AG04450 (cell line): Measurements from ENCODE around the gene POLD3. TPM values are rescaled to one million over a fixed set of nuclear protein-coding genes. Genes with fewer than 3 reads are reported as not detected.

Experiments used
- CTCF ChIA-PET: fragments of 300-600, 350-600 bp; formaldehyde crosslinking; extraction: SDS; loops from one replicate; lab custom pipeline; 2022; ENCODE audit warnings: antibody characterized with exemption, inconsistent platforms; lab: Charles Lee
- POLR2A ChIA-PET: fragments of 350-600 bp; formaldehyde crosslinking; extraction: SDS; loops from one replicate; lab custom pipeline; 2021; ENCODE audit warnings: antibody characterized with exemption, inconsistent platforms; lab: Yijun Ruan, JAX
- DNase-seq: peaks from one replicate; pipeline ENCODE4 v3.0.0-alpha.2; 2011; ENCODE audit warnings: low read depth, low spot score
- H3K27ac ChIP-seq: one replicate; pipeline ENCODE4 v1.5.1; 2012; ENCODE audit warnings: low read depth, low read length, control low read depth
- H3K27me3 ChIP-seq: one replicate; pipeline ENCODE4 v1.6.0; 2012; ENCODE audit warnings: low read length; ENCODE audit not compliant: control insufficient read depth, insufficient read depth
- H3K4me3 ChIP-seq: 2 replicates; pipeline ENCODE4 v1.5.1; 2011; ENCODE audit warnings: mild to moderate bottlenecking, low read depth, low read length, control low read depth
- H3K9me3 ChIP-seq: 2 replicates; pipeline ENCODE4 v1.5.1; 2012; ENCODE audit warnings: low read length; ENCODE audit not compliant: control insufficient read depth, insufficient read depth
- polyA plus RNA-seq: library from polyadenylated mRNA; depleted of rRNA; stranded (reverse); fragments of >200 nt; gene quantifications from 2 replicates; pipeline ENCODE4 v1.2.3, GENCODE V29; 2011
- TF ChIP-seq, protein P1 (sequence below): IDR thresholded peaks from 2 replicates; pipeline ENCODE4 v1.5.1; 2011; ENCODE audit warnings: low read depth, low read length, control low read depth, inconsistent platforms

POLD3 gene
- polyA plus RNA-seq, 1 experiment: 14.8 TPM

DNA sequence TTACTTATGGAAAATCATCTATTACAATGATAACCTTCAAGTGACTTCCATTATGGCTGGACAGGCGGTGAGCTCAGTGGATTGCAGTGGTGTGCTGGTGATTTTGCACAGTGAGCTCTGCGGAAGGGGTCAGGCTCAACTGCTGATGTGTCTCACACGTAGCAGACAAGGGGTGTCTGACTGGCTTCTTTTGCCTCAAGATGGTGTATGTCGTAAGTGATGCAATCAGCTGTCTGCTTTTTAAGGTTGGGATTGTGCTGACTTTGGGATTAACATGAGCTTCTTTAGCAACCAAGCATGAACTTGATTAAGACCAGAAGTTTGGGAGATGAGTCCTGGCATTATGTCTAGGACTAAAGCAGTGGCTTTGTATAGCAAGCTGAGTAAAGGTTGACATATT, 49.5 kb downstream of the POLD3 start:
- DNase-seq: no peak
- POLR2A ChIA-PET: interaction anchor here (0.9 to 1.6 kb wide), 4 partner anchors 9 to 79 kb away, joined by 3 to 7 read pairs (median 5); no protein-coding TSS in a partner anchor

DNA sequence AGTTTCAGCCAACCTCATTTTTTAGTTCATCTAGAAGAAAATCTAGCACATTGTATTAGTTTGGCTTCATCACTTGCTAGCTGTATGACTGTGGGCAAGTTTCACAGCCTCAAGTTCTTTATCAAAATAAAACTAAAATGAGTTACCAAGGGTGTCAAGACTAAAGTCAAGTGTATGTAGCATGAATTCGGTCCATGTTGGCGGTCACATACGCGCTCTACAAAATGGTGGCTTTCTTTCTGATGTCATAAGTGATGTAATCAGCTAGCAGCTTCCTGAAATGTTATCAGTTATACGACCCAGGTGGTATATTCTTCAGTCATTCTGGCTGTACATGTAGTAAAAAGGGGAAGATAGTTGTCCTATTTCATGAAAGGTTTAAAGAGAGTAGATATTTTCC, 50.5 kb downstream of the POLD3 start:
- DNase-seq: no peak
- ChIA-PET CTCF (interaction anchor here (0.7 to 2.0 kb wide), 6 partner anchors 10 to 593 kb away, joined by 3 to 9 read pairs (median 5); no protein-coding TSS in a partner anchor), POLR2A (interaction anchor here (0.7 to 1.6 kb wide), 6 partner anchors 8 to 176 kb away, joined by 3 to 7 read pairs (median 4); partner anchors contain the start of gene KCNE3)
- H3K9me3 ChIP-seq: no peaks in the 10 kb centered on the region
- H3K27me3 ChIP-seq: no peaks in the 10 kb centered on the region
- H3K27ac ChIP-seq: no peak overlapping the region
- H3K4me3 ChIP-seq: no peak overlapping the region
- TF ChIP-seq, protein P1, sequence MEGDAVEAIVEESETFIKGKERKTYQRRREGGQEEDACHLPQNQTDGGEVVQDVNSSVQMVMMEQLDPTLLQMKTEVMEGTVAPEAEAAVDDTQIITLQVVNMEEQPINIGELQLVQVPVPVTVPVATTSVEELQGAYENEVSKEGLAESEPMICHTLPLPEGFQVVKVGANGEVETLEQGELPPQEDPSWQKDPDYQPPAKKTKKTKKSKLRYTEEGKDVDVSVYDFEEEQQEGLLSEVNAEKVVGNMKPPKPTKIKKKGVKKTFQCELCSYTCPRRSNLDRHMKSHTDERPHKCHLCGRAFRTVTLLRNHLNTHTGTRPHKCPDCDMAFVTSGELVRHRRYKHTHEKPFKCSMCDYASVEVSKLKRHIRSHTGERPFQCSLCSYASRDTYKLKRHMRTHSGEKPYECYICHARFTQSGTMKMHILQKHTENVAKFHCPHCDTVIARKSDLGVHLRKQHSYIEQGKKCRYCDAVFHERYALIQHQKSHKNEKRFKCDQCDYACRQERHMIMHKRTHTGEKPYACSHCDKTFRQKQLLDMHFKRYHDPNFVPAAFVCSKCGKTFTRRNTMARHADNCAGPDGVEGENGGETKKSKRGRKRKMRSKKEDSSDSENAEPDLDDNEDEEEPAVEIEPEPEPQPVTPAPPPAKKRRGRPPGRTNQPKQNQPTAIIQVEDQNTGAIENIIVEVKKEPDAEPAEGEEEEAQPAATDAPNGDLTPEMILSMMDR: no peak

More for the DNA sequence above, 49.5 kb downstream of the POLD3 start:
- no peaks in the 10 kb centered on the region for H3K27me3 ChIP-seq
- H3K4me3 ChIP-seq: no peak overlapping the region
- CTCF ChIA-PET: interaction anchor here (0.6 to 2.0 kb wide), 6 partner anchors 9 to 84 kb away, joined by 3 to 9 read pairs (median 3); no protein-coding TSS in a partner anchor
- TF ChIP-seq, protein P1: no peak
- H3K9me3 ChIP-seq: no peaks in the 10 kb centered on the region
- no peak overlapping the region for H3K27ac ChIP-seq

DNA sequence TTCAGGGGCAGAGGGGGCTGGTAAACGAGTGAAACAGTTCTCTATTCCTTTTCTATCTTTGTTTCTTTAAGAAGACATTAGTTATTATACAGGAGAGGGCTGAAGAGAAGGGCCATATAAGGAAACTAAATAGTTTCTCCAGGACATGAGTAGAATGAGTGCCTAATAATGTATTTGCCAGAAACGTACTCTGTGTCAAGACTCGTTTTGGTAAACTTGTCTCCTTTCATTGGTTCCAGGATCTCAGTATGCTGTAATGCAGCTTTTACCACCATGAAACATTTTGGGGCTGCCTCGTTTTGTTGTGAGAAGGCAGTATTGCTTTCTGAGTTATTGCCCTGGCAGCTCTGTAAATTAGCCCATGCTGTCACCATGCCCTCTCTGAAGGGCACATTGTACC, 51.7 kb downstream of the POLD3 start:
- H3K4me3 ChIP-seq: no peak overlapping the region
- POLR2A ChIA-PET: no interaction called here
- H3K9me3 ChIP-seq: no peaks in the 10 kb centered on the region
- H3K27me3 ChIP-seq: no peaks in the 10 kb centered on the region
- CTCF ChIA-PET: interaction anchor here (1.3 kb wide), 1 partner anchor 81 kb away, joined by 5 read pairs; no protein-coding TSS in a partner anchor
- no peak for DNase-seq
- TF ChIP-seq, protein P1: no peak
- H3K27ac ChIP-seq: no peak overlapping the region

DNA sequence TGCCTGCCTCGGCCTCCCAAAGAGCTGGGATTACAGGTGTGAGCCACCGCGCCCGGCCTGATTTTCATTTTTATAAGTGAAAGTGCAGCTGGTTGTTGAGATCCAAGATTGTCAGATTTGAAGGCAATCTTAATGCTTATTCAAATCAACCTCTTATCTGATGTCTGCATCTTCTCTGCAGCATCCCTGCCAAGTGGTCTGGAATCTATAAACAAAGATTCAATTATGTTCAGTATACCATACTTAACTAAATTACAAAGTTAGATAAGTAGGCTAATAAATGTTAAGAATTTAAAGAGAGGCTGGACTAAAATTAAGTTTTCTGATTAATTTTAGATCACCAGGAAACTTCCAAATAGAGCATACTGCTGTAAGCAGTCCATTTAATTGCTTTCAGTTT, 53.8 kb downstream of the POLD3 start:
- TF ChIP-seq, protein P1: no peak
- no peak for DNase-seq
- Histone ChIP-seq H3K27ac (no peak overlapping the region), H3K27me3 (no peaks in the 10 kb centered on the region), H3K9me3 (no peaks in the 10 kb centered on the region), H3K4me3 (no peak overlapping the region)
- ChIA-PET POLR2A (no interaction called here), CTCF (interaction anchor here (1.3 kb wide), 1 partner anchor 12 kb away, joined by 3 read pairs; no protein-coding TSS in a partner anchor)

DNA sequence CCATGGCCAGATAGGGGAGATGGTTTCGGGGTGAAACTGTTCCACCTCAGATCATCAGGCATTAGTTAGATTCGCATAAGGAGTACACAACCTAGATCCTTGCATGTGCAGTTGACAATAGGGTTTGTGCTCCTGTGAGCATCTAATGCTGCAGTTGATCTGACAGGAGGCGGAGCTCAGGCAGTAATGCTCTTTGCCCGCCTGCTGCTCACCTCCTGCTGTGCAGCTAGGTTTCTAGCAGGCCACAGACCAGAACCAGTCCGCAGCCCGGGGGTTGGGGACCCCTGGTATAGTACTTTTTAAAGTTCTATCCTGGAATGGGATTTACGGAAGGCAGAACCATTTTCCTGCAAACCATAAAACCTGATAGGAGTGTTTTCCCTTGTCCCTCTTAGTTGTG, 54.6 kb downstream of the POLD3 start:
- Histone ChIP-seq H3K4me3 (no peak overlapping the region), H3K27me3 (no peaks in the 10 kb centered on the region), H3K27ac (no peak overlapping the region), H3K9me3 (no peaks in the 10 kb centered on the region)
- no peak for DNase-seq
- TF ChIP-seq, protein P1: no peak
- CTCF ChIA-PET: no interaction called here
- POLR2A ChIA-PET: no interaction called here
